Vagina (tissue), 2 donors: ENCODE data around the gene NRXN2. TPM values are rescaled to one million over a fixed set of nuclear protein-coding genes. Genes with fewer than 3 reads are reported as not detected.

Source experiments
- DNase-seq, 2 donors: peaks; one replicate each; pipeline ENCODE4 v3.0.0-alpha.2; 2017; ENCODE audit errors: extremely low spot score in 2 of 2
- H3K27ac ChIP-seq: fragments of 200-600 bp; sonication (generic); one replicate; pipeline ENCODE4 v1.5.1; 2019
- H3K27me3 ChIP-seq: fragments of 200-600 bp; sonication (generic); one replicate; pipeline ENCODE4 v1.5.1; 2019
- H3K36me3 ChIP-seq, 2 donors: fragments of 200-600 bp; sonication (generic); one replicate each; pipeline ENCODE4 v1.5.1; 2017 to 2019
- H3K4me1 ChIP-seq: fragments of 200-600 bp; sonication (generic); one replicate; pipeline ENCODE4 v1.5.1; 2019
- H3K4me3 ChIP-seq, 2 donors: fragments of 200-600 bp; sonication (generic); 1 replicate in 1 of 2; 2 replicates in 1 of 2; pipeline ENCODE4 v1.5.1; 2016 to 2019
- H3K9me3 ChIP-seq: fragments of 200-600 bp; sonication (generic); one replicate; pipeline ENCODE4 v1.5.1; 2019
- POLR2A ChIP-seq, 2 donors: fragments of 450-650 bp; IDR thresholded peaks; one replicate each; pipeline ENCODE4 v1.6.1; 2017; ENCODE audit warnings: antibody characterized with exemption in 2 of 2, mild to moderate bottlenecking in 2 of 2, moderate library complexity in 2 of 2
- POLR2AphosphoS5 ChIP-seq, 2 donors: sonication (generic); formaldehyde crosslinking; IDR thresholded peaks; one replicate each; pipeline ENCODE4 v1.9.0; 2017; ENCODE audit warnings: antibody characterized with exemption in 2 of 2, mild to moderate bottlenecking in 2 of 2, low read depth in 1 of 2; ENCODE audit not compliant: insufficient read depth in 1 of 2
- intact Hi-C: fragments of 100-400 bp; cut with DNase I; formaldehyde crosslinking; loops from one replicate; pipeline ENCODE4 v1.15.1; 2023
- total RNA-seq: library from RNA; depleted of rRNA; stranded (reverse); fragments of >200 nt; gene quantifications from one replicate; pipeline ENCODE4 v1.2.3, GENCODE V29; 2016
- TF ChIP-seq, protein P1 (sequence below), 3 experiments: fragments of 450-650 bp in 2 of 3; fragments of 200-600 bp in 1 of 3; sonication (generic) in 1 of 3; IDR thresholded peaks; one replicate each; pipeline ENCODE4 v1.5.1; 2017 to 2019; ENCODE audit warnings: antibody characterized with exemption in 3 of 3, mild to moderate bottlenecking in 2 of 3, moderate library complexity in 2 of 3

The NRXN2 gene
- total RNA-seq, 1 donor from 2014 or later: 16.9 TPM

DNA sequence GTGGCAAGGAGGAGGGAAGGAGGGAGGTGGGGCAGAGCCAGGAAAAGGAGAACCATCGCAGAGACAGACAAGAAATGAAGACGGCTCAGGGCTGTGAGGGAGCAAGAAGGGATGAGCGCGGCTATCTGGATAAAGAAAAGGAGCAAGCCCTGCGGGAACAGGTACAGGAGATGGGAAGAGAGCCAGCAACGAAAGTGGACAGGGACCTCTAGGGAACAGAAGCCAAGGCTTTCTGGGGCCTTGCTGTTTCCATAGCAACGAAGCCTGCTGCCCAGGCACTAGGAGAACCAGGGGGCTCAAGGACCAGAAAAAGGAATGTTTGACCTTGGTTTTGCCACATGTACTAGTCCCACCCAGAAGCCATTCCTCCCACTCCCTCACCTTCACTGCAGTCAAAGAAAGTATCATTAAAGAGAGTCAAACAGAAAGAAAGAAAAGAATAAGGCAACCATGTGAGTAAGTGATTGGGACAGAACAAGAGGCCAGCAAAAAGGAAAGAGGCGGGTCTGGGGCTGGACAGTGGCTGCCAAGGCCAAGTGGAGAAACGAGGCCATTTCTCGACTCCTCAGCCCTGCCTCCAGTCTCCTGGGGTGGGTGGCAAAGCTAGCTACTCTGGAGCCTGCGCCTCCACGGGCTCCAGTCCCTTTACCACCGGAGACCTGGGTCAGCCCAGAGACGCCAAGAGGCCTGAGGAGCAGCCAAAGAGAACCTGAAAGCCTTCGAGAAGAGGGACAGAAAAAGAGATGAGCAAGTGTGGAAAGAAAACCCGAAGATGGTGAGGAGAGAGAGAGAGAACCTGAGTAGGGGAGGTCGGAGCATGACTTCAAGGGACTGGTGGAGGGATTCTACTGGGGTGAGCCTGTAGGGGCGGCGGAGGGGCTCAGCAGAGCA lies 35.1 kb downstream of the NRXN2 start:
- peak overlapping the region; percentile 77 for H3K27ac ChIP-seq

DNA sequence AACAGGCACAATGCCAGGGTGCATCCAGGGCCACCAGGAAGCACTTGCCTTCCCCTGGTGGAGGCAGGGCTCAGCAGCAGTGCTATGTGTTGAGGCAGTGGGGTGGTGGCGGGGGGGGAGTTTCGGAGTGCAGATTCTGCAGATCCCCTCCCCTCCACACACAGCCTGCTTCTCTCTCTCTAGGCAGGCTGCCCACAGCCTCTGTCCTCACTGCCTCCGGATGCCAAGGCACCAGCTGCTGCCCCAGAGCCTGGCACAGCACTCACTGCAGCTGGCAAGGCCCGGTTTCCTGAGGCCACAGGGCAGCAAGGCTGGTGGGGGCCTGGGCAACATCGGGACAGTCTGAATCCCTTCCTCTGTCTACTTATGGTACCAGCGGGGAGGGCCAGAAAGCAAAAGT lies 35.8 kb downstream of the NRXN2 start:
- H3K27ac ChIP-seq: peak overlapping the region; percentile 77
- no peaks in the 10 kb centered on the region for H3K9me3 ChIP-seq
- DNase-seq: no peak
- H3K4me1 ChIP-seq: peaks cover 18% of the 10 kb centered on the region
- H3K36me3 ChIP-seq: no peaks in the 10 kb centered on the region
- TF ChIP-seq POLR2A (IDR thresholded peaks at IDR 0.05): no peak
- no peak for TF ChIP-seq POLR2AphosphoS5 (IDR thresholded peaks at IDR 0.05; ENCODE audit: insufficient read depth in 1 of 2, low read depth in 1 of 2)
- TF ChIP-seq, protein P1, sequence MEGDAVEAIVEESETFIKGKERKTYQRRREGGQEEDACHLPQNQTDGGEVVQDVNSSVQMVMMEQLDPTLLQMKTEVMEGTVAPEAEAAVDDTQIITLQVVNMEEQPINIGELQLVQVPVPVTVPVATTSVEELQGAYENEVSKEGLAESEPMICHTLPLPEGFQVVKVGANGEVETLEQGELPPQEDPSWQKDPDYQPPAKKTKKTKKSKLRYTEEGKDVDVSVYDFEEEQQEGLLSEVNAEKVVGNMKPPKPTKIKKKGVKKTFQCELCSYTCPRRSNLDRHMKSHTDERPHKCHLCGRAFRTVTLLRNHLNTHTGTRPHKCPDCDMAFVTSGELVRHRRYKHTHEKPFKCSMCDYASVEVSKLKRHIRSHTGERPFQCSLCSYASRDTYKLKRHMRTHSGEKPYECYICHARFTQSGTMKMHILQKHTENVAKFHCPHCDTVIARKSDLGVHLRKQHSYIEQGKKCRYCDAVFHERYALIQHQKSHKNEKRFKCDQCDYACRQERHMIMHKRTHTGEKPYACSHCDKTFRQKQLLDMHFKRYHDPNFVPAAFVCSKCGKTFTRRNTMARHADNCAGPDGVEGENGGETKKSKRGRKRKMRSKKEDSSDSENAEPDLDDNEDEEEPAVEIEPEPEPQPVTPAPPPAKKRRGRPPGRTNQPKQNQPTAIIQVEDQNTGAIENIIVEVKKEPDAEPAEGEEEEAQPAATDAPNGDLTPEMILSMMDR (IDR thresholded peaks at IDR 0.05): no peak
- intact Hi-C loops: no loop called here
- no peaks in the 10 kb centered on the region for H3K27me3 ChIP-seq
- H3K4me3 ChIP-seq: no peak overlapping the region

More for the DNA sequence above, 35.1 kb downstream of the NRXN2 start:
- intact Hi-C loops: no loop called here
- Histone ChIP-seq H3K4me3 (peak overlapping the region; percentile 33 to 36), H3K27me3 (no peaks in the 10 kb centered on the region), H3K4me1 (peaks cover 18% of the 10 kb centered on the region), H3K36me3 (no peaks in the 10 kb centered on the region), H3K9me3 (no peaks in the 10 kb centered on the region)
- DNase-seq: no peak
- TF ChIP-seq, protein P1 (IDR thresholded peaks at IDR 0.05): no peak
- TF ChIP-seq POLR2A (IDR thresholded peaks at IDR 0.05) (no peak), POLR2AphosphoS5 (IDR thresholded peaks at IDR 0.05; ENCODE audit: insufficient read depth in 1 of 2, low read depth in 1 of 2) (no peak)

DNA sequence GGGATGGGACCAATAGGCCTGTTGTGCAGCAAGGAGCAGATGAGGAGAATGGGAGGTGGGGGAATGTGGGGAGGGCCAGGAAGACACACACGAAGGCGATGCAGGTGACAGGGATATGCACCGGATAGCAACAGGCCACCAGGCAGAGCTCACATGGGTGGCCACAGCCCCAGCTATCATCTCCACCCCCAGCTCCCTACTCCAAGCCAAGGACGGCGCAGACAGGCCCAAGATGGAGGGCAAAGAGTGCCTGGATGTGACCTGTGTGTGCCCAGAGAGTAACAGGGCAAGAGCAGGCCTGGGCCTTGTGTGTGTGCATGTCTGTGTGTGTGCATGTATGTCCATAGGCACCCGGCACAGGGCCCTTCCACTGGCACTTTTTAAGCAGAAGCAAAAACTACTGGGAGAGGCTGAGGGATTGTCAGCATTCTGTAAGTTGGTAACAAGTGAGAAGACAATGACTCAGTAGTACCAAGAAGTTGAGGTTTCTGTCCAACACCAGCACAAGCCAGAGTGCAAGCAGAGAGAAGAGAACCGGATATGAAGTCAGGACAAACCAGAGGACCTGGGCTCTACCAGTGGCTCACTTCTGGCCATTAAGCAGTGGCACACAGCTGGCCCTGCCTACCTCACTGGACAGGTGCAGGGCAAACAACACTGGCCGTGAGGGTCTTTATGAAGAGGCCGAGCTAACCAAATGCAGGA lies 36.4 kb downstream of the NRXN2 start:
- intact Hi-C loops: no loop called here
- no peaks in the 10 kb centered on the region for H3K9me3 ChIP-seq
- no peaks in the 10 kb centered on the region for H3K27me3 ChIP-seq
- no peak overlapping the region for H3K27ac ChIP-seq
- H3K36me3 ChIP-seq: no peaks in the 10 kb centered on the region
- TF ChIP-seq POLR2A (IDR thresholded peaks at IDR 0.05) (no peak), POLR2AphosphoS5 (IDR thresholded peaks at IDR 0.05; ENCODE audit: insufficient read depth in 1 of 2, low read depth in 1 of 2) (no peak)
- TF ChIP-seq, protein P1 (IDR thresholded peaks at IDR 0.05): no peak
- no peak overlapping the region for H3K4me3 ChIP-seq
- peaks cover 18% of the 10 kb centered on the region for H3K4me1 ChIP-seq
- no peak for DNase-seq

DNA sequence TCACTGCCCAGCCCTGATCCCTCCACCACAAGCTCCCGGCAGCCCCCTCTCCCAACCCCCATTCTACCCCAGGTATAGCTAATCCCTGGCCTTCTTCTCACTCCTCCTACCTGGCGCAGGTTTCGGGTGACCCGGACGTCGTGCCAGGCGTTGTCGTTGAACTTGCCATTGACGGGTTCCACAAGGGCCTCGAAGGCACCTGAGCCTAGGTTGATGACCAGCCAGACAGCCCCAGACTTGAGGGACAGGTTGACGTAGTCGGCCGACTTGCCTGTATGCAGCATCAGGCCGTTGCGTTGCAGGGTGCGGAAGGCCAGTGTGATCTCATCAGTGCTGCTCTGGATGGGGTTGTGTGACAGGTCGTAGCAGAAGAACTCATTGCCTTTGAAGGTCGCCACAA lies 37.5 kb downstream of the NRXN2 start:
- intact Hi-C loops: no loop called here
- Histone ChIP-seq H3K36me3 (no peaks in the 10 kb centered on the region), H3K9me3 (no peaks in the 10 kb centered on the region), H3K27me3 (no peaks in the 10 kb centered on the region), H3K4me1 (peaks cover 18% of the 10 kb centered on the region), H3K27ac (no peak overlapping the region), H3K4me3 (no peak overlapping the region)
- DNase-seq: no peak
- TF ChIP-seq, protein P1 (IDR thresholded peaks at IDR 0.05): no peak
- TF ChIP-seq POLR2A (IDR thresholded peaks at IDR 0.05) (no peak), POLR2AphosphoS5 (IDR thresholded peaks at IDR 0.05; ENCODE audit: insufficient read depth in 1 of 2, low read depth in 1 of 2) (no peak)
